ENCODE measurements around the gene NBAS.

- TF ChIP-seq NONO (IDR thresholded peaks at IDR 0.05; ENCODE audit: low read depth in 2 of 2, low read length in 1 of 2), result no peak
- TF ChIP-seq POLR2A (conservative IDR thresholded peaks at IDR 0.05), result no peak
- TF ChIP-seq BRF1 (IDR thresholded peaks at IDR 0.05; ENCODE audit: borderline replicate concordance, extremely low read depth, insufficient read length), result no peak
- TF ChIP-seq MYC (IDR thresholded peaks at IDR 0.05; ENCODE audit: low read depth, low read length), result no peak
- no peak for TF ChIP-seq MYC (CRISPR knock-in tag; IDR thresholded peaks at IDR 0.05; ENCODE audit: borderline replicate concordance, low read depth)
- TF ChIP-seq CHD2 (IDR thresholded peaks at IDR 0.05; ENCODE audit: low read depth, low read length), result no peak
- no peak for TF ChIP-seq TRIM28 (IDR thresholded peaks at IDR 0.05)
- TF ChIP-seq GMEB1 (CRISPR knock-in tag; IDR thresholded peaks at IDR 0.05), result no peak
These were observed 5.8 kb upstream of the NBAS start for GRCh38 chr2:15566912-15567311.

Data from K562 (cell line).